Fibroblast of upper back skin (primary cell): ENCODE data around the gene SETD2.

ENCODE experiments used
- DNase-seq: peaks from one replicate; pipeline ENCODE4 v3.0.0-alpha.2; 2013

SETD2 gene

DNA sequence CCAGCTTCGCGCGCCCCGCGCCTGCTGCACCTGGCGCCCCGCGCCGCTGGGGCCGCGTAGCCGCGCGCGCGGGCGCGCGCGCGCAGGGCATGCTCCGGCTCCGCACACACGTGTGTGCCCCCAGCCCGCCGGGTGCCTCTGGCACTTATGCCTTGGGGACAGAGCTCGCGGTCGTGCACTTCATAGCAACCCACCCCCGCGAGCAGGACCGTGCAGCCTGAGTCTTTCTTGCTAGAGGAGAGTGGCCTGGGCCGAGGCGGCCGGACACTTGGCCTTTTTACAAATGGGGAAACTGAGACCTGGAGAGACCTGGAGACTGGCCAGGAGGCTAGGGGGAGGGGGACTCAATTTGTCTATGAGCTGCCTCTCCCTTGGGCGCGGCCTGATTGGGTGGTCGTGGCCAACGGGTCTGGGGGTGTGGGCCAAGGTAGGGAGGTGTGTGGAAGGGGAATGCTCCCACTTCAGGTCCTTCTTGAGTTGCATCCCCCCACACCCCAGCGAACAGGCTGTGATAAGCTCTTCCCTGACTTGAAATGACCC, 183.9 kb downstream of the SETD2 start:
- DNase-seq = no peak

DNA sequence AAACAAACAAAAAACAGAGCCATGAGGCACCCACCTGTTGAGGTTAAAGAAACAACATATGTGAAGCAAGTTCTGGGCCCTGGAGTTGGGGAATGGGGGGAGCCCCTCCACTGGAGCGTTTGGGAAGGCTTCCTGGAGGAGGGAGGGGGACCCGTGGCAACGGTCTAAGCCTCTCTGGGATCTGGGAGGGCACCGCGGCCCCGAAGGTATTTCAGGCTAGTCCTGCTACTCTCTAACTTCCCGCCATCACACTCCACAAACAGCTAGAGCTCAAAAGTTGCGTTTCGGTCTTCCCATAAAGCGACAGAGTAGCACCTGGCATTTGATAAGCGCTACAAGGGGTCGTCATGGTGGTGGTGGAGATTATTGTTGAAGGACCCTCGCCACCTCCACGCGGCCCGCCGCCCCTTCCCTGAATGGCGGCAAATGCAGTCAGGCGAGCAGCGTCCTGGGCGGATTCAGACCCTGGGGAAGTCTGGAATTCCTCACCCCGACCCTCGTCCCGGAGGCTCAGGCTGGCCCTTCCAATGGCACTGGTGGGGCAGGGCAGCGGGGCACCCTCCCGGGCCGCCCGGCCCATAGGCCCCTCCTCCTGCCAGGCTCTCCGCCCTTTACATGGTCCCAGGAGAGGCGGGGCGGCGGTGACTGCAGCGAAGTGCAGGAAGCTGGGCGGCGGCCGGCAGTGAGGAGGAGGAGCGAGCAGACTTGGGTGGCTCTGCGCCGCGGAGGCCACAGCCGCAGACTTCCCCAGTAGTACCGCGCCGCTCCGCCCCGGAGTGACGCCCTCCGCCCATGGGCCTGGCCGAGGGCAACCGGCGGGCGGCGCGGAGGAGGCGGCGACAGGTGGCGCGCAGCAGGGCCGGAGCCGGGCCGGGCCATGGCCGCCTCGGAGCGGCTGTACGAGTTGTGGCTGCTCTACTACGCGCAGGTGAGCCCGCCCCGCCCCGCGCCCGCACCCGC, 184.6 kb downstream of the SETD2 start, which contains the start of gene NBEAL2:
Gene NBEAL2, plus strand, starts transcription at position 682 of the 960 bp plus-strand sequence. Its CDS starts 196 bp downstream, at position 878.
- DNase-seq = peak; percentile 88

GRCh38 chr3:46978381-46978780, 185.5 kb downstream of the SETD2 start:
- no peak for DNase-seq

GRCh38 chr3:46977811-46978195, 186.1 kb downstream of the SETD2 start:
- no peak for DNase-seq

- peak; percentile 100 for DNase-seq
These were observed 187.4 kb downstream of the SETD2 start, which contains the start of gene CCDC12 for GRCh38 chr3:46976326-46977190. Gene CCDC12, minus strand, starts transcription at chr3:46976745. Its CDS starts 13 bp downstream, at chr3:46976732.

GRCh38 chr3:46974421-46975171, 189.3 kb downstream of the SETD2 start:
- DNase-seq = no peak

DNA sequence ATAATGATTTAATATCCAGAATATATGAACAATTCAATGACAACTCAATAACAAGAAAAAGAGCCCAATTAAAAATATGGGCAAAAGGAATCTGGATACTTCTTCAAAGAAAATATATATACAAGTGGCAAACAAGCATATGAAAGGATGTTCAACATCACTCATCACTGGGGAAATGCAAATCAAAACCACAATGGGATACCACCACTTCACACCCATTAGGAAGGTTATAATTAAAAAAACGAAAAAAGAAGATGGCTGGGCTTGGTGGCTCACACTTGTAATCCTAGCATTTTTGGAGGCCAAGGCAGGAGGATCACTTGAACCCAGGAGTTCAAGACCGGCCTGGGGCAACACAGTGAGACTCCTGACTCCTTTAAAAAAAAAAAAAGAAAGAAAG, 191.5 kb downstream of the SETD2 start:
- DNase-seq = no peak

- no peak for DNase-seq
These were observed 192.2 kb downstream of the SETD2 start for GRCh38 chr3:46971742-46972141.

- no peak for DNase-seq
These were observed 192.8 kb downstream of the SETD2 start for GRCh38 chr3:46971151-46971550.

- DNase-seq = no peak
These were observed 193.4 kb downstream of the SETD2 start for GRCh38 chr3:46970391-46971091.

GRCh38 chr3:46968783-46969428, 195.0 kb downstream of the SETD2 start:
- no peak for DNase-seq

GRCh38 chr3:46966811-46967210, 197.1 kb downstream of the SETD2 start:
- no peak for DNase-seq
